HG03571 (cell line): ENCODE data around the gene BSG.
"Not testable (repeated sequence)": the region's sequence is repeated elsewhere in the genome, so short reads cannot be mapped to it uniquely, and the experiment has no call there.

Experiments
- ATAC-seq: cut with Tn5 transposase; IDR thresholded peaks from one replicate; pipeline ENCODE4 v1.9.1; 2021; ENCODE audit not compliant: unreplicated experiment

Gene BSG

GRCh38 chr19:619286-620002 lies 47.0 kb downstream of the BSG start:
- ATAC-seq, result no peak

- ATAC-seq, result no peak
Measured at GRCh38 chr19:620166-620862, 47.9 kb downstream of the BSG start.

- not testable (repeated sequence) for ATAC-seq
Measured at GRCh38 chr19:621191-621590, 48.8 kb downstream of the BSG start.

- ATAC-seq, result no peak
Measured at GRCh38 chr19:621819-622218, 49.4 kb downstream of the BSG start.

GRCh38 chr19:622666-623065 lies 50.3 kb downstream of the BSG start:
- no peak for ATAC-seq

- no peak for ATAC-seq
Measured at GRCh38 chr19:623175-623916, 51.0 kb downstream of the BSG start.

- ATAC-seq, result no peak
Measured at GRCh38 chr19:623974-624373, 51.6 kb downstream of the BSG start.

GRCh38 chr19:624433-625109 lies 52.2 kb downstream of the BSG start:
- ATAC-seq, result no peak

GRCh38 chr19:625257-625656 lies 52.9 kb downstream of the BSG start:
- no peak for ATAC-seq

GRCh38 chr19:626566-626965 lies 54.2 kb downstream of the BSG start:
- not testable (repeated sequence) for ATAC-seq

- ATAC-seq, result no peak
Measured at GRCh38 chr19:628168-628567, 55.8 kb downstream of the BSG start.

- ATAC-seq, result not testable (repeated sequence)
Measured at GRCh38 chr19:629515-629914, 57.1 kb downstream of the BSG start.

GRCh38 chr19:629961-630714 lies 57.7 kb downstream of the BSG start:
- no peak for ATAC-seq

GRCh38 chr19:632579-633067 lies 60.2 kb downstream of the BSG start:
- ATAC-seq, result no peak
